Head of caudate nucleus (tissue), 42 donors: ENCODE results near the gene C7orf33.
"Not testable (repeated sequence)": the region's sequence is repeated elsewhere in the genome, so short reads cannot be mapped to it uniquely, and the experiment has no call there.

ENCODE experiments used
- DNase-seq, 42 donors: peaks; one replicate each; pipeline versions ENCODE4 v3.0.0 to v3.0.0-alpha.2; 2020 to 2021; ENCODE audit warnings: mixed read lengths in 7 of 42
- intact Hi-C: fragments of 100-400 bp; cut with DNase I; formaldehyde crosslinking; loops from one replicate; pipeline ENCODE4 v1.15.0; 2022

Gene C7orf33

GRCh38 chr7:148575640-148576411 lies 14.7 kb upstream of the C7orf33 start:
- peak; percentile 36 to 90 (median 76) for DNase-seq
- intact Hi-C loops, result loop anchor here (5.0 kb wide), 1 partner anchor 386 kb away; no protein-coding TSS in a partner anchor

GRCh38 chr7:148579366-148579765 lies 11.2 kb upstream of the C7orf33 start:
- intact Hi-C loops, result loop anchor here (5.0 kb wide), 1 partner anchor 383 kb away; no protein-coding TSS in a partner anchor

GRCh38 chr7:148580446-148580845 lies 10.1 kb upstream of the C7orf33 start:
- no peak for DNase-seq
- intact Hi-C loops, result no loop called here

More at GRCh38 chr7:148579366-148579765, 11.2 kb upstream of the C7orf33 start:
- DNase-seq, result no peak

GRCh38 chr7:148581624-148582023 lies 8.9 kb upstream of the C7orf33 start:
- intact Hi-C loops, result no loop called here
- no peak for DNase-seq

- intact Hi-C loops, result no loop called here
- no peak for DNase-seq
Observed at GRCh38 chr7:148584154-148584827, 6.3 kb upstream of the C7orf33 start.

- intact Hi-C loops, result no loop called here
- DNase-seq, result no peak
Observed at GRCh38 chr7:148585399-148585798, 5.2 kb upstream of the C7orf33 start.

GRCh38 chr7:148587076-148587475 lies 3.5 kb upstream of the C7orf33 start:
- intact Hi-C loops, result no loop called here
- DNase-seq, result no peak

GRCh38 chr7:148588168-148588567 lies 2.4 kb upstream of the C7orf33 start:
- DNase-seq, result no peak
- intact Hi-C loops, result no loop called here

- intact Hi-C loops, result no loop called here
- no peak for DNase-seq
Observed at GRCh38 chr7:148588670-148589131, 1.9 kb upstream of the C7orf33 start.

GRCh38 chr7:148589640-148590039 lies 926 bp upstream of the C7orf33 start:
- intact Hi-C loops, result no loop called here

GRCh38 chr7:148596354-148596753 lies 5.8 kb downstream of the C7orf33 start:
- DNase-seq, intact Hi-C loops: not testable (repeated sequence)

More at GRCh38 chr7:148589640-148590039, 926 bp upstream of the C7orf33 start:
- DNase-seq, result no peak

GRCh38 chr7:148598351-148598750 lies 7.8 kb downstream of the C7orf33 start:
- no peak for DNase-seq
- intact Hi-C loops, result no loop called here

GRCh38 chr7:148605350-148605749 lies 14.8 kb downstream of the C7orf33 start:
- intact Hi-C loops, result no loop called here
- no peak for DNase-seq

GRCh38 chr7:148607151-148607661 lies 16.6 kb downstream of the C7orf33 start:
- no peak for DNase-seq
- intact Hi-C loops, result no loop called here

GRCh38 chr7:148609045-148609725 lies 18.6 kb downstream of the C7orf33 start:
- DNase-seq, result no peak
- intact Hi-C loops, result no loop called here

- intact Hi-C loops, result no loop called here
- no peak for DNase-seq
Observed at GRCh38 chr7:148611692-148612091, 21.1 kb downstream of the C7orf33 start.

- DNase-seq, result no peak
- intact Hi-C loops, result no loop called here
Observed at GRCh38 chr7:148615085-148615730, 24.6 kb downstream of the C7orf33 start.

GRCh38 chr7:148620749-148621359 lies 30.3 kb downstream of the C7orf33 start:
- intact Hi-C loops, result no loop called here
- DNase-seq, result no peak

- intact Hi-C loops, result no loop called here
- no peak for DNase-seq
Observed at GRCh38 chr7:148621563-148621962, 31.0 kb downstream of the C7orf33 start.
